A172 (cell line): ENCODE data around the gene MYLK. TPM values are rescaled to one million over a fixed set of nuclear protein-coding genes. Genes with fewer than 3 reads are reported as not detected.

Experiments used
- DNase-seq: peaks from one replicate; pipeline ENCODE4 v3.0.0-alpha.2; 2015; ENCODE audit warnings: low spot score
- total RNA-seq: library from RNA; depleted of rRNA; stranded (reverse); fragments of >200 nt; shearing (Covaris generic); gene quantifications from 2 replicates; pipeline ENCODE4 v1.2.3, GENCODE V29; 2014

The MYLK gene
- total RNA-seq, 1 experiment from 2014 or later, result 109 TPM

- DNase-seq, result no peak
Measured at GRCh38 chr3:123793425-123793824, 90.7 kb downstream of the MYLK start.

- peak; percentile 60 for DNase-seq
Measured at GRCh38 chr3:123792473-123793201, 91.5 kb downstream of the MYLK start.

DNA sequence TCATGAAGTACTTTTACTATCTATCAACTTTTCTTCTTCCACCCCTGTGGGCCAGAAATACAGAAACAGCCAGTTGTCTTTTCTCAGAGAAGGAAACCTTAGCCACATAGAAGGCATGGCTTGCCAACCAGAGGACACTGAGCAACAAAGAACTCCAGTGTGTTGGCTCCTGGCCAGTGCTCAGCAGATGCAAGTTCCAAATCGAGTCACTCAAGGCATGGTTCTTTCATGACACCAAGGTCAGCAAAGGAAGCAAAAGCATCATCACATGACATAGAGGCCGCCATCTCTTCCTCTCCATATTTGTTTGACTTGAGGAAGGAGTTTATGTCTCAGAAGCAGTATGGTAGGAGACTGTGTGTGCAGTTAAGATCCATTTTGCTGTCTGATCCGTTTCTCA is 92.2 kb downstream of the MYLK start:
- no peak for DNase-seq

DNA sequence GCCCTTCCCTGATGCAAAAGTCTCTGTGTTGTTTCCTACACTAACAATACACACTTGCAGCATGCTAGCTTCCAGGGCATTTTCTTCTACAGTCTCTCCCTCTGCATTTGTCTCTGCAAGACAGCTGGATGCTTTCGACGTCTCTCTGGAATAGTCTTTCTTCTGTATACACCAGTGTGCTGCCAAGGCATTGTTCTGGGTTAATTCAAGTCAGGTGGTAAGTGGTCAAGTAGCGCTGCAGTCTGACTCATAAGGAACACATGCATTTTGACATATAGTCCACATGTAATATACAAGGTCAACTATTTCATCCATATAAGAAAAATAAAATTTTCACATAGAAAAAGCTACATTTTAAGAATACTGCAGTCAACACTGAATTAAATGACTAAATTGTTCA is 92.7 kb downstream of the MYLK start:
- peak; percentile 41 for DNase-seq

DNA sequence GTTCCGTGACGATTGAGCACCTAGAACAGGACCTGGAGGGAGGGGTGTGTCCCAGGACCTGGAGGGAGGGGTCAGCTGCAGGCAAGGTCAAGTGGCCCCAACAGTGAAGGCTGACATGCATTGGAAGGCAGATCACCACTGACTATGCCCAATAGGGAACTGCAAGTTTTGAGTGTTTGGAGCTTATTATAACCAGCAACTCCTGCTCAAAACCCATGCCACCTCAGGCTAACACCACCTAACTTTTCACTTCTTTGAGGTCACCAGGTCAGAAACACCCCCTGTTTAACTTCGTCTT is 93.1 kb downstream of the MYLK start:
- DNase-seq, result no peak

- DNase-seq, result no peak
Measured at GRCh38 chr3:123790254-123791072, 93.7 kb downstream of the MYLK start.

GRCh38 chr3:123789760-123790159 is 94.4 kb downstream of the MYLK start:
- peak; percentile 88 for DNase-seq

DNA sequence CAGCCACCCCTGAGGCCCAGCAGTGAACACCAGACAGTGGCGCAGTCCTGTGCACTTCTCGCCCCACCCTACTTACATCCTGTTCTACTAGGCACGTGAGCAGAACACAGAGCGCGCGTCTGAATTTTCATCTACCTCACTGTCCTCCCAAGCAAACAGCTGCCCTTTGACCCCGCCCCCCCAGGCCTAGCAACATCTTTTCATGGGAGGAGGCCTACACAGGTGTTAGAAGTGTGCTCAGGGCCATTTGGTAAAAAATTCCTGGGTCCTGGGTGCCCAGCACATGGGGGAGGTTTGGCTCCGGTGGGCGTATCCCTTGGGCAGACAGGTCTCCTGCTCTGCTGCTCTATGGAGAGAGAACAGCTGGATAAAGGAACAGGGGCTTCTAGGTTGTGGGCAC is 95.0 kb downstream of the MYLK start:
- DNase-seq, result no peak

- peak; percentile 60 for DNase-seq
Measured at GRCh38 chr3:123788710-123789109, 95.4 kb downstream of the MYLK start.

DNA sequence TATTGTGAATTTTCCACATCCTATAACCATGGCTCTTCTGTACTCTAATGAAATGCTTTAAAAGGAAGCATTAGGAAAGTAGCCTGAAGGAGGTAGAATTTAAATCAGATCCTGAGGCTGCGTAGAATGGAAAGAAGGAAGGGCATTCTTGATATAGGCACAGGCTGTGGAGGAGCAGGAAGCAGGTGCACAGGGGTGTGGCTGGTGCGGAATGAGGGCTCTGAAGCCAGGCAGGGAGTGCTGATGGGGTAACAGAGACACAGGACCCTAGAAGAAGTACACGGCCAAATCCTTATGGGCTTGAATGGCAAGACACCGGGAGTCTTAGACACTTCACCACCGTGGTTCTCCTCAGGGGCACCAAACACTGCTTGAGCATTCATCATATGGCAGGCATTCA is 97.0 kb downstream of the MYLK start:
- no peak for DNase-seq

DNA sequence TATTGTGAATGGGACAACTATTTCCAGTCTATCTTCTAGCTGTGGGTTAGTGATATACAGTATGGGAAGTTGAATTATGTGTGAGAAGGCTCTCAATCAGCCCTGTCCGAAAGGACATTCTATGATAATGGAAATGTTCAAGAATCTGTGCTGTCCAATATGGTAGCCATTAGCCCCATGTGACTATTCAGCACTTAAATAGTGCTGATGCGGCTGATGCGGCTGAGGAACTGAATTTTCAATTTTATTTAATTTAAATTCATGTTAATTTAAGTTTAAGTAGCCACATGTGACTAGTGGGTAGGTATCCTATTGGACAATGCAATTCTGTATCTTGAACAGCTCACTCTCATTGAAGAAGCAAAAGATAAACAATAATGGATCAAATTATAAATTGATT is 98.5 kb downstream of the MYLK start:
- no peak for DNase-seq

GRCh38 chr3:123783811-123784210 is 100.3 kb downstream of the MYLK start:
- DNase-seq, result no peak

GRCh38 chr3:123783050-123783689 is 101.0 kb downstream of the MYLK start:
- DNase-seq, result no peak

DNA sequence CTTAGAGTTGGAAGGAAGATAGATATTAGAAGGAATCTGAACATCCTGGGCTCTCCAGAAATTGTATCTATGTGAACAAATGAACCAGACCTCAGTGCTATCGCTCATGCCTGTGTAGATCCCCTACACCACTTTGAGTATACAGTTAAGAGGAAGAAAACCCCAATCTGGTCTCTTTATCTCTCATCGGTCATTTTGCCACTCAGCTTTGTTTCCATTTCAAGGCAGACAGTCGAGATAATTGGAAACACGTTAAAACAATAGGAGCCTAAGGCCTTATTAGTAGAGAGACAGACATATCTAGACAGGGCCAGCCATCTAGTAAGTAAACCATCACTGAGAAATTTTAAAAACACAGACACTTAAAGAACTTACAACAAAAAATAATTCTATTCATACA is 101.6 kb downstream of the MYLK start:
- no peak for DNase-seq

DNA sequence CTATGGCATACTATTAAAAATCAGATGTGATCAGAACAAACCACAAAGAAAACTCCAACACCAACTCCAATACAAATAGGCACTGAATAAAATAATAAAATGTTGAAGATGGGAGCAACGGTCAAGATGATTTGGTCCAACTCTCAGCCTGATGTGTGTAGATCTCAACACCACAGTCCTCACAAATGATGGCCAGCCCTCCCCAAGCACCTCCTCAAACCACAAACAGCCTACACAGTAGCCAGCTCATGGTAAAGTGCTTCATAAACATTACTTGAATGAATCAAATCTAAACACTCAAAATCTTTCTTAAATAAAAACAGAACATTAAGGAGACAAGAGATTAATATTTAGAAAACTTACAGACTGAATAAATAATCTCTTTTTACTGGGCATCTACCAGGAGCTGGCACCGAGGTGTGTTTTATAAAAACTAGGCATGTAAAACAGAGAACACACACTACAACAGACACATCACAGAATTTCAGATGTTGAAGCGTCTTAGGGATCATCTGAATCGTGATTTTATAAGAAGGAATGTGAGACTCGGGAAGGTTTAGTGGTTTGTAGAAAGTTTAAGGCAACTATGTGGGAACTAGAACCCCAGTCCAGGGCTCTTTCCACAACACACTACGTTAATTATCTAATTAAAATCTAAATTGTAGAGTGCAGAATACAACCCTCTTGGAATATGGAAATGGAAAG is 102.4 kb downstream of the MYLK start:
- DNase-seq, result no peak

GRCh38 chr3:123781138-123781537 is 103.0 kb downstream of the MYLK start:
- DNase-seq, result no peak

GRCh38 chr3:123780656-123781055 is 103.5 kb downstream of the MYLK start:
- peak; percentile 59 for DNase-seq

GRCh38 chr3:123779655-123780231 is 104.4 kb downstream of the MYLK start:
- no peak for DNase-seq

DNA sequence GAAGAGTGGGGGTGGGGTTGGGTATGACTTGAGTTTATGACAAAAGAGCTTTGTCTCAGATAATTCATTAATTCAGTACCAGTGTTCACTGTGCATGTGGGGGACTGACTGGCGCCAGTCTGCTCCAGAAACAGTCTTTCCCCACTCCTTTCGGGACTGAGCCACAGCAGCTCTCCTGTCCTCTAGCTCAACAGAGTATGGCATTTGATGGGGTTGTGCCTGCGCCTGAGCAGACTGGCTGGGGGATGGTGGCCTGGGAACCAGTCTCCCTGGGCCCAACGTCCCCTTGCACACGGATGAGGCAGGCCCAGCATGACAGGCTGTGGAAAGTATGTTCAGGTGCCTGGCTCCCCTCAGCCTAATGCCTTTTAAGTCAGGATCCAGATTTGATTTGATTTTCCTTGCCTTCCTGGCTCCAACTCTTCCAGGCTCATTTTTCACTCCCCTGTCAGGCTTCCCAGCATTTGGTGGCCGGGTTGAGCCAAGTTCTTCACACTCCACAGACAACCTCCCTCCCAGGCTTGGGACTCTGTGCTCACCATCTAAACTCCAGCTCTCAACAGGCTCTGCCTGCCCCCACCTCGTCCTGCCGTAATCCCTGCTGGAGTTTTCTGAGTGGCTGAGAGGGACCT is 105.0 kb downstream of the MYLK start:
- DNase-seq, result no peak

DNA sequence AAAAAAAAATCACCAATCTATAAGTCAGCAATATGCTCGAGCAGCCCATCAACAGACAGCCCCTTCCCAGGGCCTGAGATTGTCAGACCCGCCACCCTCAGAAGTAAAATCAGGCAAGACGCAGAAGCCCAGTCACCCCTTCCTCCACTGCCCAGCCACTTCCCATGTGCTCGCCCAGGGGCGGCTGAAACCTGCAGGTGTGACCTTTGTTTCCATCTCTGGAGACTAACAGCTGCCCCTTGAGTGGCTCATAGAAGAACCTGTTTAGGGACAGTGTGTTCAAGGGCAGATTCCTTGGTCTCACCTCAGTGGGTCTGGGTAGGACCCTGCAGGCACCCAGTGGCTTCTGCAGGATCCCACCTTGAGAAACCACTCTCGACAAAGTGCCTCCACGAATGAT is 105.6 kb downstream of the MYLK start:
- DNase-seq, result no peak

DNA sequence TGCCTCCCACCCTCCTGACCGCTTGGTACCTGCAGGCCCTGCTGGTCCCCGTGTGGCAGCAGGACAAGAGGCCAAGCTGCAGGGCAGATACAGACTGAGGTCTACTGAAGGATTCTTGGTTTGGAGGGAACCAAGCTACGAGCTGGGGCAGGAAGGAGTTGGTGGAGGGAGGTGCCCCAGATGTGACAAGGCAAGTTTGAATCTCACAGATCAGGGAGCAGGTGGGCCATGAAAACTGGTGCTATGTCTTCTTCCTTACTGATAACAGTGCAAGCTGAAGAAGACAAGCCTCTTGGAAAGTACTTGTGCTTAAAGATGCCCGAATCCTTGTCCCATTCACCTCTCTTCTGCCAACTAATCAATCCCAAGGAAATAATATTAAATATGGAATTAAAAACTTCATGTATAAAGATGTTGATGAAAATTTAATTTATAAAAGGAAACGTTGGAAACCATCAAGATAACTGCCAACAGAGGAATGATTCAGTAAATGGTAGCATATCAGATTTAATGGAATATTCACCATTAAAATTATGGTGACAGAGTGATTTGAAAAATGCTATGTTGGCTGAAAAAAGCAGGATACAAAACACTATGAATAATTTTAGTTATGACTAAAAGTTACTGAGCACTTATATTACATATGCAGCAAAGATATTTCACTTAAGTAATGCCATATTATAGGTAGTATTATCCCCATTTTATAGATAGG is 107.9 kb downstream of the MYLK start:
- DNase-seq, result no peak
